HepG2 (cell line): ENCODE data around the gene BABAM2. TPM values are rescaled to one million over a fixed set of nuclear protein-coding genes. Genes with fewer than 3 reads are reported as not detected.

ENCODE experiments used
- FOXC1 ChIP-seq: sonication (generic); formaldehyde crosslinking; IDR thresholded peaks from 2 replicates; pipeline ENCODE4 v1.8.0; 2022; ENCODE audit warnings: mild to moderate bottlenecking, missing genetic modification reagents, borderline replicate concordance
- HNRNPH1 ChIP-seq: fragments of 200-400 bp; formaldehyde crosslinking; optimal IDR thresholded peaks from 2 replicates; pipeline ENCODE3; 2017; ENCODE audit warnings: mild to moderate bottlenecking, low read depth, low read length
- ISX ChIP-seq: sonication (generic); formaldehyde crosslinking; conservative IDR thresholded peaks from 2 replicates; pipeline ENCODE4 v1.5.0; 2020; ENCODE audit warnings: missing genetic modification reagents
- MXD1 ChIP-seq: sonication (generic); formaldehyde crosslinking; IDR thresholded peaks from 2 replicates; pipeline ENCODE4 v1.4.0; 2020; ENCODE audit warnings: mild to moderate bottlenecking, missing genetic modification reagents
- PREB ChIP-seq: sonication (generic); formaldehyde crosslinking; IDR thresholded peaks from 2 replicates; pipeline ENCODE4 v1.4.0; 2020; ENCODE audit warnings: missing genetic modification reagents
- SALL1 ChIP-seq: sonication (generic); formaldehyde crosslinking; IDR thresholded peaks from 2 replicates; pipeline ENCODE4 v1.8.0; 2022; ENCODE audit warnings: mild to moderate bottlenecking, missing genetic modification reagents
- USF2 ChIP-seq, 2 experiments: sonication (generic) in 1 of 2; formaldehyde crosslinking in 1 of 2; IDR thresholded peaks; 2 replicates each; pipeline versions ENCODE4 v1.5.1 to v1.6.1; 2011 to 2020; ENCODE audit warnings: borderline replicate concordance in 1 of 2, low read depth in 1 of 2, low read length in 1 of 2, mild to moderate bottlenecking in 1 of 2, missing genetic modification reagents in 1 of 2, moderate library complexity in 1 of 2
- ZNF160 ChIP-seq: sonication (generic); formaldehyde crosslinking; IDR thresholded peaks from 2 replicates; pipeline ENCODE4 v1.8.0; 2022; ENCODE audit warnings: mild to moderate bottlenecking, inconsistent platforms, missing genetic modification reagents
- ZNF232 ChIP-seq: sonication (generic); formaldehyde crosslinking; IDR thresholded peaks from 2 replicates; pipeline ENCODE4 v1.4.0; 2020; ENCODE audit warnings: missing genetic modification reagents, borderline replicate concordance
- ZNF253 ChIP-seq: sonication (generic); formaldehyde crosslinking; IDR thresholded peaks from 2 replicates; pipeline ENCODE4 v1.8.0; 2022; ENCODE audit warnings: mild to moderate bottlenecking, missing genetic modification reagents, borderline replicate concordance
- ZNF296 ChIP-seq: sonication (generic); formaldehyde crosslinking; conservative IDR thresholded peaks from 2 replicates; pipeline ENCODE4 v1.5.0; 2020; ENCODE audit warnings: mild to moderate bottlenecking, missing genetic modification reagents
- ZNF468 ChIP-seq: sonication (generic); formaldehyde crosslinking; IDR thresholded peaks from 2 replicates; pipeline ENCODE4 v1.8.0; 2022; ENCODE audit warnings: mild to moderate bottlenecking, moderate library complexity, missing genetic modification reagents
- ZNF564 ChIP-seq: sonication (generic); formaldehyde crosslinking; IDR thresholded peaks from 2 replicates; pipeline ENCODE4 v1.8.1; 2023; ENCODE audit warnings: mild to moderate bottlenecking, missing genetic modification reagents
- ZNF597 ChIP-seq: sonication (generic); formaldehyde crosslinking; IDR thresholded peaks from 2 replicates; pipeline ENCODE4 v1.5.0; 2020; ENCODE audit warnings: missing genetic modification reagents
- ZNF644 ChIP-seq: IDR thresholded peaks from 2 replicates; pipeline ENCODE4 v1.6.1; 2016; ENCODE audit warnings: low read depth
- polyA plus RNA-seq, 8 experiments: library from polyadenylated mRNA; depleted of rRNA in 3 of 8; stranded (reverse) in 7 of 8; unstranded in 1 of 8; fragments of >200 nt; fragmentation: Illumina TruSeq in 4 of 8; extraction: Trizol in 4 of 8; gene quantifications; 2 replicates each; pipeline versions ENCODE4 v1.2.1 to v1.2.3, GENCODE V29; 2011 to 2016; ENCODE audit warnings: low read depth in 4 of 8, missing spikeins in 1 of 8, mixed read lengths in 1 of 8; ENCODE audit not compliant: insufficient read depth in 1 of 8
- total RNA-seq, 5 experiments: library from RNA; depleted of rRNA; stranded (reverse); fragments of >200 nt; fragmentation: Illumina TruSeq; extraction: Trizol; gene quantifications; 2 replicates each; pipeline ENCODE4 v1.2.3, GENCODE V29; 2016; ENCODE audit warnings: low read depth in 1 of 5
- TF ChIP-seq, protein P1 (sequence below): sonication (generic); formaldehyde crosslinking; IDR thresholded peaks from 2 replicates; pipeline ENCODE4 v1.4.0; 2020; ENCODE audit warnings: mild to moderate bottlenecking, missing genetic modification reagents, borderline replicate concordance
- TF ChIP-seq, protein P2 (sequence below): sonication (generic); formaldehyde crosslinking; IDR thresholded peaks from 2 replicates; pipeline ENCODE4 v1.5.0; 2020; ENCODE audit warnings: missing genetic modification reagents

Gene BABAM2
- total and polyA plus RNA-seq, 2 of the 13 experiments (the other 11 are each of a cell fraction or from before 2014, with no cell fraction given), result 24.9 to 28.0 TPM

DNA sequence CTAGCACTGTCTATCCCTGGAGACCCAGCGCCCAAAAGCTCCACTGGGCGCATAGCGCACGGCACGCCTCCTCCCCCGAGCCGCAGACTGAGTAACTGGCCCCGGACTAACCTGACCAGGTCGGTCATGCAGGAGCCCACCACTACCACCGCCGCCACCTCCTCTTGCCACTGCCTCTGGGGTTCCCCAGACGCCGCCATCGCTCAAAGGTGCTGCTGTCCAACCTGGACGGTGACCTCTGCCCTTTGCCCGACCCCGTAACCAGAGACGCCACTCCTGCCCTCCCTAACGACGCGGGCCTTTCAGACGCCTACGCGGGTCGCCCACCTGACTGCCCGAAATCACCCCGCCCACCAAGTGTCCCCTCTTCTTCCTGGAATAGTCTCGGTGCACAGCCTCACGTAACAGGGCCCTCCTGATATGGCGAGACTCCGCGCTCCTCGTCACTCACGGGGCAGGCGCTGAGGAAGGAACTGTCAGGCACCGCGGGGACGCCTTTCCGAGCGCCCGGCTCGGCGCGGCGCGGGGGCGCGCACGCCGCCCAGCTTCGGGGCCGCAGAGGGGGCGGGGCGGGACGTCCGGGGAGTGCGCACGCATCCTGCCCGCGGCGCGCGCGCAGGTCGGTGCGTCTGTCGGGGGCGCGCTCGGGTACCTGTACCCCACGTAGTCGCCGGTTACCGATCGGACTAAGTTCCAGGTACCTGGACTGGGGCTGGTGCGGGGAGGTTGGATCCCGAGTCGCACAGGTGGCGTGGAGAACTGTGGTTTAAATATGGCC, at the start of gene BABAM2, which contains the start of gene RBKS (continued):
- TF ChIP-seq USF2 (IDR thresholded peaks at IDR 0.05; ENCODE audit: low read depth, low read length) (no peak; the same call in 1 of the 2 replicates), USF2 (CRISPR knock-in tag; IDR thresholded peaks at IDR 0.05; ENCODE audit: borderline replicate concordance) (peak; percentile 69; the same call in 1 of the 2 replicates), SALL1 (CRISPR knock-in tag) (peak; percentile 93), ZNF296 (CRISPR knock-in tag) (no peak), ISX (CRISPR knock-in tag) (no peak), FOXC1 (CRISPR knock-in tag) (no peak; the same call in none of the 2 replicates), ZNF644 (CRISPR knock-in tag) (peak; percentile 84), ZNF253 (CRISPR knock-in tag) (no peak; the same call in 1 of the 2 replicates), ZNF468 (CRISPR knock-in tag) (no peak), ZNF160 (CRISPR knock-in tag) (peak; percentile 61; the same call in 1 of the 2 replicates), PREB (CRISPR knock-in tag) (no peak), ZNF597 (CRISPR knock-in tag) (no peak), HNRNPH1 (no peak), ZNF564 (CRISPR knock-in tag) (no peak; the same call in 1 of the 2 replicates), MXD1 (CRISPR knock-in tag) (peak; percentile 53; the same call in 1 of the 2 replicates), ZNF232 (peak; percentile 76; the same call in 1 of the 2 replicates)
- TF ChIP-seq, protein P1, sequence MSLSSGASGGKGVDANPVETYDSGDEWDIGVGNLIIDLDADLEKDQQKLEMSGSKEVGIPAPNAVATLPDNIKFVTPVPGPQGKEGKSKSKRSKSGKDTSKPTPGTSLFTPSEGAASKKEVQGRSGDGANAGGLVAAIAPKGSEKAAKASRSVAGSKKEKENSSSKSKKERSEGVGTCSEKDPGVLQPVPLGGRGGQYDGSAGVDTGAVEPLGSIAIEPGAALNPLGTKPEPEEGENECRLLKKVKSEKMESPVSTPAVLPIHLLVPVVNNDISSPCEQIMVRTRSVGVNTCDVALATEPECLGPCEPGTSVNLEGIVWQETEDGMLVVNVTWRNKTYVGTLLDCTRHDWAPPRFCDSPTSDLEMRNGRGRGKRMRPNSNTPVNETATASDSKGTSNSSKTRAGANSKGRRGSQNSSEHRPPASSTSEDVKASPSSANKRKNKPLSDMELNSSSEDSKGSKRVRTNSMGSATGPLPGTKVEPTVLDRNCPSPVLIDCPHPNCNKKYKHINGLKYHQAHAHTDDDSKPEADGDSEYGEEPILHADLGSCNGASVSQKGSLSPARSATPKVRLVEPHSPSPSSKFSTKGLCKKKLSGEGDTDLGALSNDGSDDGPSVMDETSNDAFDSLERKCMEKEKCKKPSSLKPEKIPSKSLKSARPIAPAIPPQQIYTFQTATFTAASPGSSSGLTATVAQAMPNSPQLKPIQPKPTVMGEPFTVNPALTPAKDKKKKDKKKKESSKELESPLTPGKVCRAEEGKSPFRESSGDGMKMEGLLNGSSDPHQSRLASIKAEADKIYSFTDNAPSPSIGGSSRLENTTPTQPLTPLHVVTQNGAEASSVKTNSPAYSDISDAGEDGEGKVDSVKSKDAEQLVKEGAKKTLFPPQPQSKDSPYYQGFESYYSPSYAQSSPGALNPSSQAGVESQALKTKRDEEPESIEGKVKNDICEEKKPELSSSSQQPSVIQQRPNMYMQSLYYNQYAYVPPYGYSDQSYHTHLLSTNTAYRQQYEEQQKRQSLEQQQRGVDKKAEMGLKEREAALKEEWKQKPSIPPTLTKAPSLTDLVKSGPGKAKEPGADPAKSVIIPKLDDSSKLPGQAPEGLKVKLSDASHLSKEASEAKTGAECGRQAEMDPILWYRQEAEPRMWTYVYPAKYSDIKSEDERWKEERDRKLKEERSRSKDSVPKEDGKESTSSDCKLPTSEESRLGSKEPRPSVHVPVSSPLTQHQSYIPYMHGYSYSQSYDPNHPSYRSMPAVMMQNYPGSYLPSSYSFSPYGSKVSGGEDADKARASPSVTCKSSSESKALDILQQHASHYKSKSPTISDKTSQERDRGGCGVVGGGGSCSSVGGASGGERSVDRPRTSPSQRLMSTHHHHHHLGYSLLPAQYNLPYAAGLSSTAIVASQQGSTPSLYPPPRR (CRISPR knock-in tag), result peak; percentile 78; the same call in 1 of the 2 replicates
- TF ChIP-seq, protein P2, sequence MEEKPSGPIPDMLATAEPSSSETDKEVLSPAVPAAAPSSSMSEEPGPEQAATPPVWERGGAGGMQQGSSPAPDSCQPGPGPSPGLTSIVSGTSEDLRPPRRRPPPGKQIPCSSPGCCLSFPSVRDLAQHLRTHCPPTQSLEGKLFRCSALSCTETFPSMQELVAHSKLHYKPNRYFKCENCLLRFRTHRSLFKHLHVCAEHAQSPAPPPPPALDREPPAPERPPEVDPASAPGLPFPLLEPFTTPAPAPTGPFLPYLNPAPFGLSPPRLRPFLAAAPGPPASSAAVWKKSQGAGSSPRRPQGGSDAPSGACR (CRISPR knock-in tag), result peak; percentile 50; the same call in 1 of the 2 replicates
